OCI-LY1 (cell line): ENCODE data around the gene PLSCR2.

Source experiments
- CTCF ChIP-seq: fragments of 200-600 bp; sonication (generic), shearing (Covaris generic); IDR thresholded peaks from 2 replicates; pipeline ENCODE4 v1.5.1; 2017; ENCODE audit warnings: mild to moderate bottlenecking, antibody characterized with exemption, low read length, moderate library complexity, mixed read lengths
- EZH2 ChIP-seq: fragments of 200-600 bp; sonication (generic), shearing (Covaris generic); IDR thresholded peaks from 2 replicates; pipeline ENCODE4 v1.8.0; 2017; ENCODE audit warnings: borderline replicate concordance, mixed run types, mild to moderate bottlenecking, antibody characterized with exemption, low read length, moderate library complexity, mixed read lengths

- TF ChIP-seq CTCF, result no peak
- TF ChIP-seq EZH2, result no peak
Measured at GRCh38 chr3:146472611-146473010, 3.2 kb upstream of the PLSCR2 start.
